Immature natural killer cell (primary cell): ENCODE measurements around the gene POLR3E. TPM values are rescaled to one million over a fixed set of nuclear protein-coding genes. Genes with fewer than 3 reads are reported as not detected.
"Not testable (repeated sequence)": the region's sequence is repeated elsewhere in the genome, so short reads cannot be mapped to it uniquely, and the experiment has no call there.

ENCODE experiments used
- DNase-seq, 3 donors: peaks; one replicate each; pipeline ENCODE4 v3.0.0; 2022; ENCODE audit warnings: mixed read lengths in 1 of 3
- H3K27ac Mint-ChIP-seq, 6 donors: one replicate each; pipeline ENCODE4 v1.8.0; 2020; ENCODE audit warnings: mixed read lengths in 6 of 6, mild to moderate bottlenecking in 5 of 6, inconsistent platforms in 4 of 6, moderate library complexity in 3 of 6
- H3K27me3 Mint-ChIP-seq, 3 donors: one replicate each; pipeline ENCODE4 v1.8.0; 2020 to 2021; ENCODE audit warnings: low read depth in 3 of 3, mild to moderate bottlenecking in 3 of 3, mixed read lengths in 3 of 3, moderate library complexity in 3 of 3, inconsistent platforms in 1 of 3
- H3K36me3 Mint-ChIP-seq, 3 donors: one replicate each; pipeline ENCODE4 v1.8.0; 2020; ENCODE audit warnings: mixed read lengths in 3 of 3, inconsistent platforms in 2 of 3, mild to moderate bottlenecking in 2 of 3
- H3K4me1 Mint-ChIP-seq, 2 donors: one replicate each; pipeline ENCODE4 v1.8.0; 2020; ENCODE audit warnings: inconsistent platforms in 2 of 2, mild to moderate bottlenecking in 2 of 2, mixed read lengths in 2 of 2, moderate library complexity in 1 of 2
- H3K4me3 Mint-ChIP-seq, 5 donors: one replicate each; pipeline ENCODE4 v1.8.0; 2020; ENCODE audit warnings: mild to moderate bottlenecking in 5 of 5, mixed read lengths in 5 of 5, inconsistent platforms in 3 of 5, moderate library complexity in 3 of 5
- H3K9me3 Mint-ChIP-seq, 6 donors: one replicate each; pipeline ENCODE4 v1.8.0; 2020; ENCODE audit warnings: mild to moderate bottlenecking in 6 of 6, mixed read lengths in 6 of 6, inconsistent platforms in 4 of 6, moderate library complexity in 3 of 6
- polyA plus RNA-seq, 3 donors: library from polyadenylated mRNA; unstranded; fragments of 300-500 nt; fragmentation: Illumina TruSeq; gene quantifications; one replicate each; pipeline ENCODE4 v1.2.3, GENCODE V29; 2021

Gene POLR3E
- polyA plus RNA-seq, 3 donors from 2014 or later, result 2.9 to 21.5 (median 6.9) TPM

- Mint-ChIP-seq H3K27ac (peak overlapping the region; percentile 82 to 96 (median 92)), H3K4me3 (peak overlapping the region in 4 of 5 donors; percentile 36 to 71 (median 54)), H3K4me1 (peaks cover 21 to 43% of the 10 kb centered on the region in 2 donors), H3K27me3 (no peaks in the 10 kb centered on the region), H3K36me3 (no peaks in the 10 kb centered on the region), H3K9me3 (no peaks in the 10 kb centered on the region)
- no peak for DNase-seq
Observed at GRCh38 chr16:22356930-22357634, 59.9 kb downstream of the POLR3E start.

DNA sequence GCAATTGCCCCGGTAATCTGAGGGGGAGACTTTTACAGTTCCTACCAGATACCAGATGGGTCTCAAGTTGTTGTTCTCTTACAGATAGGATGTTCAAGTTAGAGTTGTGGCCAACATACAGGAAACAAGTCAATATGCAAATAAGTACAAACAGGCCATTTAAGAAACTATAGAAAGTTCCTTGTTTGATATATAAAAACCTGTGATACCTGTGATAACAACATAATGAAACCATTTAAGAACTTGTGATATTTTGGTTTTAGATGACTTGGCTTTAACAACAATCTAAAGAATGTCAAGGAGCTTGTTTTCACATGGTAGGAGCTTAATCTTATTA is 60.4 kb downstream of the POLR3E start:
- H3K4me1 Mint-ChIP-seq, result peaks cover 21 to 43% of the 10 kb centered on the region in 2 donors
- DNase-seq, result peak in 2 of 3 donors; percentile 22 to 28
- no peaks in the 10 kb centered on the region for H3K27me3 Mint-ChIP-seq
- H3K9me3 Mint-ChIP-seq, result no peaks in the 10 kb centered on the region
- H3K36me3 Mint-ChIP-seq, result peaks cover 0 to 5% (median 0%) of the 10 kb centered on the region in 3 donors
- peak overlapping the region; percentile 82 to 96 (median 92) for H3K27ac Mint-ChIP-seq
- H3K4me3 Mint-ChIP-seq, result peak overlapping the region in 4 of 5 donors; percentile 36 to 71 (median 54)

- Mint-ChIP-seq H3K27me3 (no peaks in the 10 kb centered on the region), H3K4me3 (peak overlapping the region in 3 of 5 donors; percentile 2 to 71 (median 55)), H3K27ac (peak overlapping the region; percentile 82 to 96 (median 92)), H3K4me1 (peaks cover 21 to 43% of the 10 kb centered on the region in 2 donors), H3K9me3 (no peaks in the 10 kb centered on the region), H3K36me3 (peaks cover 0 to 8% (median 0%) of the 10 kb centered on the region in 3 donors)
- no peak for DNase-seq
Observed at GRCh38 chr16:22358000-22358399, 60.8 kb downstream of the POLR3E start.

DNA sequence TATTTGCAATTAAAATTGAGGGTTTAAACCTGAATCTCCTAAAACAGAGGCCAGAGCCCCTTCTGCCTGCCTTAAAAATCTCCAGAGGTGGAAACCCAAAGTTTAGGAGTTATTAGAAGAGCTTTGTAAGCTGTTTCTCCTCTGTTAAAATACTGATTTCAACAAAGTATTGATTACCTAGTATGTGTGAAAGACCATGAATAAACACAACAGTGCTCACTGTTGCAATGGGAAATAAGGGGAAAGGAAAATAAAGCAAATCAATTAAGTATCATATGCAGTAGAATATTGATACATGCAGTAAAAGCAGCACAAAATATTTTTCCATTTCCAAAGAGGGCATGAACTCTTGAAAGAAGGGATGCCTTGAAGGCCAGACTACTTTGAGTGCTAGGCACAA is 62.5 kb downstream of the POLR3E start:
- DNase-seq, result no peak
- H3K4me3 Mint-ChIP-seq, result no peak overlapping the region
- H3K27ac Mint-ChIP-seq, result peak overlapping the region in 4 of 6 donors; percentile 50 to 72 (median 66)
- no peaks in the 10 kb centered on the region for H3K27me3 Mint-ChIP-seq
- H3K36me3 Mint-ChIP-seq, result peaks cover 5 to 21% (median 10%) of the 10 kb centered on the region in 3 donors
- H3K4me1 Mint-ChIP-seq, result peaks cover 21 to 35% of the 10 kb centered on the region in 2 donors
- no peaks in the 10 kb centered on the region for H3K9me3 Mint-ChIP-seq

DNA sequence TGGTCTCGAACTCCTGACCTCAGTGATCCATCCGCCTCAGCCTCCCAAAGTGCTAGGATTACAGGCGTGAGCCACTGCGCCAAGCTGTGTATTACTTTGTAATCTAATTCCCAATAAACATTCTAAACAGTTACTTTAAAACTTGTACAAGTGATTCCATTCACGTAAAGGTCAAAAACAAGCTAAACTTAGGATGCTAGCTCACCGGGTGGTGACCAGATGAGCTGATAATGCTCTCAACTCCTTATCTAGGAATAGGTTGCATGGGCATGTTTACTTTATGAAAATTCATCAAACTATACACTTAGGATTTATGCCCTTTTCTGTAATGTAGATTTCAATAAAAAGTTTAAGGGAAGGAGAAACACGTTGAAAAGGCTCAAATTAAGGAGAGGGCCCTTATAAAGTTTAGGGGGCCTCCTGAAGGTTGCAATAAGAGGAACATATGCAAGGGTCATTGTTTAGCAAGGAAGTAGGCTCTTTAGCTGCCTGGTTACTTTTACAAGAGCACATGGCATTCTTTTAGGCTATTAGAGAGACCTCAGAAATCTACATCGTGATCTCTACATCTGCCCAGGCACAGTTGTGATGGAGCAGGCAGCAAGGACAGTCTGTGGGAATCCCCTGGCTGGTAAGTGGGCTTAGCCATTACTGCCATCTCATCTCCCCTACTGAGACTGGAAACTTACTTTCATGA is 63.9 kb downstream of the POLR3E start:
- peaks cover 18 to 35% of the 10 kb centered on the region in 2 donors for H3K4me1 Mint-ChIP-seq
- no peaks in the 10 kb centered on the region for H3K27me3 Mint-ChIP-seq
- peaks cover 5 to 24% (median 10%) of the 10 kb centered on the region in 3 donors for H3K36me3 Mint-ChIP-seq
- H3K27ac Mint-ChIP-seq, result no peak overlapping the region
- DNase-seq, result no peak
- no peaks in the 10 kb centered on the region for H3K9me3 Mint-ChIP-seq
- no peak overlapping the region for H3K4me3 Mint-ChIP-seq

DNA sequence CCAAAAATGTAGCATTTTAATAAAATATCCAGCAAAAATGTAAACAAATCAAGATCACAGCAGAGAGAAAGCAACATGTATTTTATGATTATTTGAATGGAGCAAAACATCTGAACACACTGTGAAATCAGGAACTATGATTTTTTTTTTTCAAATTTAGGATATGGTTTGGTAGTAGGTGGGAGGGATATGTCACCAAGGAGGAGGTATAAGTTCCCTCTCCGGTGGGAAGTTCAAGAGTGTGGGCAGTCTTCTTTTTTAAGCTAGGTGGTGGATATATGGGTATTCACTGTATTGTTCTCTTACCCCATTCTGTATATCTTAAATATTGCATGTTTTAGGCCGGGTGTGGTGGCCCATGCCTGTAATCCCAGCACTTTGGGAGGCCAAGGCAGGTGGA is 67.0 kb downstream of the POLR3E start:
- Mint-ChIP-seq H3K27ac (no peak overlapping the region), H3K4me1 (peaks cover 5 to 21% of the 10 kb centered on the region in 2 donors), H3K4me3 (no peak overlapping the region), H3K27me3 (peaks cover 0 to 2% (median 0%) of the 10 kb centered on the region in 3 donors), H3K36me3 (peaks cover 5 to 24% (median 10%) of the 10 kb centered on the region in 3 donors), H3K9me3 (no peaks in the 10 kb centered on the region)
- no peak for DNase-seq

DNA sequence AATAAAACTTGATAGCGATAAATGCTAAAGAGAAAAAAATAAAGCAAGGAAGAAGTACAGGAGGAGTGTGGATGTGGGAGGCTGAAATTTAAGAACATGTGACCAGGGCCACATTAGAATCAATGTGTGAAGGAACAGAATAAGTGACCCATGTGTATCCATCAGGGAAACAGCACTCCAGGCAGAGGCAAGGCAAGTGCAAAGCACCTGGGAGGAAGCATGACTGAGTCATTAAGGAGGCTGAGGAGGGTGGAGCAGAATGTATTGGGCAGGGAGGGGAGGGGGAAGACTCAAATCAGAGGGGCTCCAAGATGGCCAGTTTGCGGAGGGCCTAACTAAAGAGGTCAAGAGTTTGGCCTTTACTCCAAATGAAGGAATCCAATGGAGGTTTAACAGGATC is 69.2 kb downstream of the POLR3E start:
- Mint-ChIP-seq H3K27ac (no peak overlapping the region), H3K4me3 (no peak overlapping the region), H3K36me3 (peaks cover 5 to 24% (median 10%) of the 10 kb centered on the region in 3 donors), H3K4me1 (peaks cover 9 to 25% of the 10 kb centered on the region in 2 donors), H3K27me3 (peaks cover 0 to 2% (median 0%) of the 10 kb centered on the region in 3 donors), H3K9me3 (no peaks in the 10 kb centered on the region)
- DNase-seq, result no peak

DNA sequence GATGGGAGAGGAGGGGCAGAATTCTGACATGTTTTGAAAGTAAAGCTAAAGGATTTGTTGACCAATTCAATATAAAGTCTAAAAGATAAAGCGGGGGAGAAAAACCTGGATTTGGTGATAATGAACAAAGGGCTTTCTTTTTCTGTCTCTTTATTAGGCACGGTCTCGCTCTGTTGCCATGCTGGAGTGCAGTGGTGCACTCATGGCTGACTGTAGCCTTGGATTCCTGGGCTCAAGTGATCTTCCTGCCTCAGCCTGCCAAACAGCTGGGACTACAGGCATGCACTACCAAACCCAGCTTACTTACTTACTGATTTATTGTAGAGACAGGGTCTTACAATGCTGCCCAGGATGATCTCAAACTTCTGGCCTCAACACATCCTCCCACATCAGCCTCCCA is 69.7 kb downstream of the POLR3E start:
- no peak overlapping the region for H3K27ac Mint-ChIP-seq
- peaks cover 5 to 24% (median 10%) of the 10 kb centered on the region in 3 donors for H3K36me3 Mint-ChIP-seq
- no peak overlapping the region for H3K4me3 Mint-ChIP-seq
- peaks cover 9 to 26% of the 10 kb centered on the region in 2 donors for H3K4me1 Mint-ChIP-seq
- no peak for DNase-seq
- peaks cover 0 to 2% (median 0%) of the 10 kb centered on the region in 3 donors for H3K27me3 Mint-ChIP-seq
- H3K9me3 Mint-ChIP-seq, result no peaks in the 10 kb centered on the region

GRCh38 chr16:22368200-22368826 is 71.1 kb downstream of the POLR3E start:
- not testable (repeated sequence) for DNase-seq, H3K27ac Mint-ChIP-seq, H3K27me3 Mint-ChIP-seq, H3K4me3 Mint-ChIP-seq, H3K9me3 Mint-ChIP-seq
- H3K36me3 Mint-ChIP-seq, result peaks cover 4 to 14% (median 8%) of the 10 kb centered on the region in 3 donors
- peaks cover 16 to 40% of the 10 kb centered on the region in 2 donors for H3K4me1 Mint-ChIP-seq

DNA sequence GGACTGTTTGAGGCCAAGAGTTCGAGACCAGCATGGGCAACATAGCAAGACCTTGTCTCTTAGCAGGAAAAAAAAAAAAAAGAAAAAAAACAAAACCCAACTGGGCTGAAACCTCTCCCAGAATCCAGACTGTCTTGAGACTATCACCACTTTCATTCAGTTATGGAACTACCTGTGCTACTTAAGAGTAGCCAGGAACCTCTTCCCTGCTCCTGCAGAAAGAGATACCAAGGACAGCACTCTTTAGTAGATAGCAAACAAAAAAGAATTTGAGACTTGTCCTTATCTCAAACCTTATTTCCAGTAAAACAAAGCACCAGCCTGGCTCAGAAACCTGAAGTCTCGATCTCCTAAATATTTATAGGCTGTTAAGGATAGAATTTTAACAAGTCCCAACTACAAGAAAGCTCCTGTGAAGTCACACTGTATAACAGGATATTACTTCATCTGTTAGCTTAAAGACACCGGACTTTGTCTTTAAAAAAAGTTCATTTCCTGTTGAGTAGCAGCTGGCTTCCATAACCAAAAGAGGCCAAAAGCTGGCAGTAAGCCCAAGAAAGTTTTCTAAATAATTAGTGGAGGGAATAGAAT is 72.1 kb downstream of the POLR3E start:
- peaks cover 0 to 2% (median 2%) of the 10 kb centered on the region in 3 donors for H3K27me3 Mint-ChIP-seq
- H3K4me1 Mint-ChIP-seq, result peaks cover 21 to 46% of the 10 kb centered on the region in 2 donors
- H3K4me3 Mint-ChIP-seq, result no peak overlapping the region
- peak overlapping the region in 2 of 6 donors; percentile 45 to 58 for H3K27ac Mint-ChIP-seq
- H3K36me3 Mint-ChIP-seq, result peaks cover 0 to 6% (median 0%) of the 10 kb centered on the region in 3 donors
- no peaks in the 10 kb centered on the region for H3K9me3 Mint-ChIP-seq
- DNase-seq, result no peak

DNA sequence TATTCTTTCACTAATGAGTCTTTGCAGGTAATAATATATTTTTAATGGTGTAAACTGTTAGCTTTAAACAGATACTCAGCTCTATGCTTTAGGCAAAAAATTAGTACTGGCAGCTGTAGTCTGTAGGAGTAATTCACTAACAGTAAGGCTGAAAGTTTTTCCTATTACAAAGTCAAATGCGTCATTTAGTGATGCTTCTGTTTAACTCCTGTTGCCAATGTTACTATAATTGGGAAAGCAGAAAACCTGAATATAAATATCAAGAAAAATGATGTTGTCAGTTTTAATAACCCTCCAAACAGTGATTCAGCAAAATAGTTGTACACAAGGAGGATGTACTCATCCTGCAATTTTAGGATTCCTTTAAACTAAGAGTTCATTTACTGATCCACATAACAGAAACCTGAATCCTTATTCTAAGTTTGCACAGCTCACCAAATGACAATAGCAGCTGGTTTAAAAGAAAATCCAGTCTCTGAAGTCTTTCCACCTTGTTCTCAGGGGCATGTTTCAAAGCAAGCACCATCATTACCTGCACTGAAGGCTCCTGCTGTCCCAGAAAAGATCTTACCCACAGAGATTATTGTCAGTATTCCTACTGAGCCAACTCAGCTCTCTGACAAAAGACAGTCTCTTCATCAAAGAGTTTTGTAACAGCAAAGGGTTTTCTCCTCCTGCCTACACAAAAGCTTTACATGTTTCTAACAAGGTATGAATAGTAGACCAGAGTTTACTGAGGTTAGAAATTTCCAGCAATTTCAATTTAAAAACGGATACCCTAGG is 73.0 kb downstream of the POLR3E start:
- Mint-ChIP-seq H3K27me3 (peaks cover 2 to 4% (median 4%) of the 10 kb centered on the region in 3 donors), H3K27ac (no peak overlapping the region), H3K9me3 (no peaks in the 10 kb centered on the region), H3K4me1 (peaks cover 28 to 52% of the 10 kb centered on the region in 2 donors), H3K4me3 (no peak overlapping the region), H3K36me3 (no peaks in the 10 kb centered on the region)
- DNase-seq, result no peak

DNA sequence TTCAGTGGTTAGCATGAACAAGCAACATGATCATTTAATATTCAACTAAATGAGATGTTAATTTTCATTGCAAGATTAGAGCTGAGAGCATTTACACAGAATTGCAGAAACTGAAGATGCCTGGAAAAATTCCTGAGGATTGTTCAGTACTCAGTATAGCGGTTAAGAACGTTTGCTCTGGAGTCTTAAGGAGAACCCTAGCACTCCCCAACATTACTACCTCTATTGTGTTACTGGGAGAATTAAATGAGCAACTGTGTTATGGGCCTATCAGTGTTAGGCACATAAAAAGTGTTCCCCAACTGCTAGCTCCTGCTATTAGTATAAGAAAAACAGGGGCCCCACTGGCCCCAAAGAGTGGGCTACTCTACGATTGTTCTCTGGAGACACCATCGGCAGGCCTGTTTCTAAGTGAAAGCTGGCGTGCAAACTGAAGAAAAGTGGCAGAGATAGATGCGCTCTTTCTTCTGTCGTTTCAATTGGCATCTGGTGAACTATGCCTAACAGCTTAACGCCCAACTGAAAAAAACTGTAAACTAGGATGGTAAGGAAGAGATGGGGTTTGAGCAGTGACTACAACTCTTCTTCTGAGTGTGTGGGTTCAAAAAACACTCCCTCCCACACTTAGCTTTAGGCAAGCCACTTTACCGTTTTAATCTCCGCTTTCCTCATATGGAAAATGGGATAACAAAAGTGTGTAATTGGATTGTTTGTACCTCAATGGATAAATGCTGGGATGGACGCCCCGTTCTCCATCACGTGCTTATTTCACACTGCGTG is 75.9 kb downstream of the POLR3E start:
- Mint-ChIP-seq H3K27me3 (peaks cover 0 to 7% (median 4%) of the 10 kb centered on the region in 3 donors), H3K9me3 (no peaks in the 10 kb centered on the region), H3K36me3 (no peaks in the 10 kb centered on the region), H3K27ac (peak overlapping the region; percentile 18 to 76 (median 70)), H3K4me1 (peaks cover 31 to 52% of the 10 kb centered on the region in 2 donors), H3K4me3 (peak overlapping the region; percentile 85 to 93 (median 86))
- no peak for DNase-seq
